ENCODE data around the gene TTLL11.

The TTLL11 gene

GRCh38 chr9:121945281-121945680 lies 147.8 kb downstream of the TTLL11 start:
- TF ChIP-seq, protein P1, sequence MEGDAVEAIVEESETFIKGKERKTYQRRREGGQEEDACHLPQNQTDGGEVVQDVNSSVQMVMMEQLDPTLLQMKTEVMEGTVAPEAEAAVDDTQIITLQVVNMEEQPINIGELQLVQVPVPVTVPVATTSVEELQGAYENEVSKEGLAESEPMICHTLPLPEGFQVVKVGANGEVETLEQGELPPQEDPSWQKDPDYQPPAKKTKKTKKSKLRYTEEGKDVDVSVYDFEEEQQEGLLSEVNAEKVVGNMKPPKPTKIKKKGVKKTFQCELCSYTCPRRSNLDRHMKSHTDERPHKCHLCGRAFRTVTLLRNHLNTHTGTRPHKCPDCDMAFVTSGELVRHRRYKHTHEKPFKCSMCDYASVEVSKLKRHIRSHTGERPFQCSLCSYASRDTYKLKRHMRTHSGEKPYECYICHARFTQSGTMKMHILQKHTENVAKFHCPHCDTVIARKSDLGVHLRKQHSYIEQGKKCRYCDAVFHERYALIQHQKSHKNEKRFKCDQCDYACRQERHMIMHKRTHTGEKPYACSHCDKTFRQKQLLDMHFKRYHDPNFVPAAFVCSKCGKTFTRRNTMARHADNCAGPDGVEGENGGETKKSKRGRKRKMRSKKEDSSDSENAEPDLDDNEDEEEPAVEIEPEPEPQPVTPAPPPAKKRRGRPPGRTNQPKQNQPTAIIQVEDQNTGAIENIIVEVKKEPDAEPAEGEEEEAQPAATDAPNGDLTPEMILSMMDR (IDR thresholded peaks at IDR 0.05; ENCODE audit: low read depth, low read length, missing control alignments): no peak
- DNase-seq: peak; percentile 14
- Histone ChIP-seq H3K27me3 (replicated peaks) (no peaks in the 10 kb centered on the region), H3K27ac (peak overlapping the region; percentile 63), H3K4me3 (ENCODE audit: low read depth, low read length) (no peak overlapping the region), H3K36me3 (replicated peaks) (no peaks in the 10 kb centered on the region)
- in situ Hi-C loops (cut with HindIII; ENCODE audit: low pct_ligation_motif_present, low sequenced_read_pairs): no loop called here

- peak; percentile 85 for DNase-seq
- no peak overlapping the region for H3K4me3 ChIP-seq (ENCODE audit: low read depth, low read length)
- no peaks in the 10 kb centered on the region for H3K36me3 ChIP-seq (replicated peaks)
- TF ChIP-seq, protein P1 (IDR thresholded peaks at IDR 0.05; ENCODE audit: low read depth, low read length, missing control alignments): no peak
- H3K27me3 ChIP-seq (replicated peaks): no peaks in the 10 kb centered on the region
- in situ Hi-C loops (cut with HindIII; ENCODE audit: low pct_ligation_motif_present, low sequenced_read_pairs): no loop called here
- peak overlapping the region; percentile 70 for H3K27ac ChIP-seq
These were observed 148.4 kb downstream of the TTLL11 start for GRCh38 chr9:121944711-121945191.

DNA sequence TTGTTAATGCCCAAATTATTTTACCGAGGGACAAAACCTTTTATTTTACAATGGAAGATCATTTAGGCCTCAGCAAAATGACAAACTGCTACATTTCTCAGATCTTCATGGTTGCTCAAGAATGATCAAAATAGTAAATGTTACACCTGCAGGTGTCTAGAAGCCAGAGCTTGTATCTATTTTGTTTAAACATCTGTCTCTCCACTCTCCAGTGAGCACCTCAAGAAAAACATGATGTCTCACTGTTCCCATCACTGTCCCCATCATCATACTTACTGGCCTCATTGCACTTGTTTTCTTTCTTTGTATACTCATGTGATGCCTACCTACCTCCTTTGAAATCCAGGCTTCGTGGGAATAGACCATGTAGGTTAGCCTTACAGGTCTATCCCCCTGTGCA lies 149.6 kb downstream of the TTLL11 start:
- no peak for DNase-seq
- no peak overlapping the region for H3K4me3 ChIP-seq (ENCODE audit: low read depth, low read length)
- TF ChIP-seq, protein P1 (IDR thresholded peaks at IDR 0.05; ENCODE audit: low read depth, low read length, missing control alignments): no peak
- H3K27ac ChIP-seq: no peak overlapping the region
- in situ Hi-C loops (cut with HindIII; ENCODE audit: low pct_ligation_motif_present, low sequenced_read_pairs): no loop called here
- no peaks in the 10 kb centered on the region for H3K27me3 ChIP-seq (replicated peaks)
- no peaks in the 10 kb centered on the region for H3K36me3 ChIP-seq (replicated peaks)

DNA sequence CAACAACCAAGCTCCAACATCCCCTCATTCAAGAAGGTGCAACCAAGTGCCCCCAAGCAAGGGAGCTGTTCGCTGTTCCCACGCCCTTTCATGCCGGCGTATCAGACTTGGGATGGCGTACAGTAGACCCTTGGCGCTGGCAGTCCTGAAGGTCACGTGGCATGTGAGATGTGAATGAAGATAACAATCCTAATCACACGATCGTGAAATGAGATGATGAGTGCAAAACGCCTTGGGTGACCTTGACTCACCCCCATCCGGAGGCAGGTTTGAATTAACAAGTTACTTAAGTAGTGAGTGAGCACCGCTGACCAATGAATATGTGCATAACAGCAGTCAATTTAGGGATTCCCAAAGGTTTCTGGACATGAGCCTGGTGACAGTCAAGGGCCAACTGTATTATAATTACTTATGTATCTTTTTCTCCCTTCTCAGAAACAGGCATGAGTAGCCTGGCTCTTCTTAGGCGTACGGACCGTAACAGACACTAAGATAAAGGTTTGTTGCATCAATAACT lies 150.2 kb downstream of the TTLL11 start:
- H3K4me3 ChIP-seq (ENCODE audit: low read depth, low read length): no peak overlapping the region
- no peak overlapping the region for H3K27ac ChIP-seq
- DNase-seq: no peak
- TF ChIP-seq, protein P1 (IDR thresholded peaks at IDR 0.05; ENCODE audit: low read depth, low read length, missing control alignments): no peak
- H3K36me3 ChIP-seq (replicated peaks): no peaks in the 10 kb centered on the region
- H3K27me3 ChIP-seq (replicated peaks): no peaks in the 10 kb centered on the region
- in situ Hi-C loops (cut with HindIII; ENCODE audit: low pct_ligation_motif_present, low sequenced_read_pairs): no loop called here

GRCh38 chr9:121942313-121942712 lies 150.8 kb downstream of the TTLL11 start:
- no peak overlapping the region for H3K27ac ChIP-seq
- H3K27me3 ChIP-seq (replicated peaks): no peaks in the 10 kb centered on the region
- no peak for DNase-seq
- in situ Hi-C loops (cut with HindIII; ENCODE audit: low pct_ligation_motif_present, low sequenced_read_pairs): no loop called here
- no peak overlapping the region for H3K4me3 ChIP-seq (ENCODE audit: low read depth, low read length)
- no peaks in the 10 kb centered on the region for H3K36me3 ChIP-seq (replicated peaks)
- TF ChIP-seq, protein P1 (IDR thresholded peaks at IDR 0.05; ENCODE audit: low read depth, low read length, missing control alignments): no peak

- in situ Hi-C loops (cut with HindIII; ENCODE audit: low pct_ligation_motif_present, low sequenced_read_pairs): no loop called here
- no peak for DNase-seq
- Histone ChIP-seq H3K36me3 (replicated peaks) (no peaks in the 10 kb centered on the region), H3K4me3 (ENCODE audit: low read depth, low read length) (no peak overlapping the region), H3K27me3 (replicated peaks) (no peaks in the 10 kb centered on the region), H3K27ac (no peak overlapping the region)
- TF ChIP-seq, protein P1 (IDR thresholded peaks at IDR 0.05; ENCODE audit: low read depth, low read length, missing control alignments): no peak
These were observed 153.5 kb downstream of the TTLL11 start for GRCh38 chr9:121939643-121940042.
